Myocyte (in vitro differentiated cells): ENCODE data around the gene AMDHD1. TPM values are rescaled to one million over a fixed set of nuclear protein-coding genes. Genes with fewer than 3 reads are reported as not detected.
"Not testable (repeated sequence)": the region's sequence is repeated elsewhere in the genome, so short reads cannot be mapped to it uniquely, and the experiment has no call there.

ENCODE experiments used
- DNase-seq: peaks from one replicate; pipeline ENCODE4 v3.0.0-alpha.2; 2012; ENCODE audit warnings: low read depth
- total RNA-seq: library from RNA; depleted of rRNA; stranded (reverse); fragments of >200 nt; gene quantifications from 2 replicates; pipeline ENCODE4 v1.2.3, GENCODE V29; 2014

The AMDHD1 gene
- total RNA-seq, 1 donor from 2014 or later = 0.16 TPM

- DNase-seq = no peak
Observed at GRCh38 chr12:95962222-95962621, 19.1 kb downstream of the AMDHD1 start.

- no peak for DNase-seq
Observed at GRCh38 chr12:95963096-95963495, 20.0 kb downstream of the AMDHD1 start.

- DNase-seq = no peak
Observed at GRCh38 chr12:95966287-95966870, 23.2 kb downstream of the AMDHD1 start.

DNA sequence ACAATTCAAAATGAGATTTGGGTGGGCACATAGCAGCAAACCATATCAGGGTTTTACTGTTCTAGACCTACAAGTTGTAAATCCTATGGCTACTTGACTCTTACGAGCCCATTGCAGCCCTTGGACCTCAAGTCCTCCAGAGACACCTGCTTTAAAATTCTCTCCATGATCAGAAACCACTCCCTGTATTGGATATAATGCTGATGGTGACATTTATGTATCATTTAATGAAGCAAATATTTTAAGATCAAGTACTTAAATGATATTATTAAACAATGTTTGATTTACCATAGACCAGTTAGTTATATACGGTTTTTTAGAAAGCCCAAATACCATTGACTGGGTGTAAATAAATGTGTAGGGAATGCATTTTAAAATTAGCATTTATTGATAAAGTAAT lies 24.2 kb downstream of the AMDHD1 start:
- no peak for DNase-seq

GRCh38 chr12:95969116-95969515 lies 26.0 kb downstream of the AMDHD1 start:
- not testable (repeated sequence) for DNase-seq

DNA sequence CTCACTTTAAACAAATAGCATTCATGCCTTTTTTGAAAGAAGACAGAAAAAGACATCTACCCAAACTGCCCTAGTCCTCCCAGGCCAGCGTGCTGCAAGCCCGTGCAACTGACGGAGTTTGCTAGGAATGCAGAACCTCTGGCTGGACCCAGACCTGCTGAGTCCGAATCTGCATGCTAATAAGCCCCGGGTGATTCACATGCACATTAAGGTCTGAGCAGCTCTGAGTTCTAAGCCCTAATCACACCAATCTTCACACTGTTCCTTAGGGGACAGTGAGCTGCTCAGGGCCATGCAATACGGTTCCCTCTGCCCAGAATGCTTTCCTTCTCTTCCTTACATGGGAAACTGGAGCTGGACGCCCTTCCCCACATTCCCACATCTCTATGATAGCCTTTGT lies 27.8 kb downstream of the AMDHD1 start:
- DNase-seq = no peak

GRCh38 chr12:95972832-95973456 lies 29.8 kb downstream of the AMDHD1 start:
- DNase-seq = no peak

- no peak for DNase-seq
Observed at GRCh38 chr12:95974358-95974757, 31.2 kb downstream of the AMDHD1 start.

DNA sequence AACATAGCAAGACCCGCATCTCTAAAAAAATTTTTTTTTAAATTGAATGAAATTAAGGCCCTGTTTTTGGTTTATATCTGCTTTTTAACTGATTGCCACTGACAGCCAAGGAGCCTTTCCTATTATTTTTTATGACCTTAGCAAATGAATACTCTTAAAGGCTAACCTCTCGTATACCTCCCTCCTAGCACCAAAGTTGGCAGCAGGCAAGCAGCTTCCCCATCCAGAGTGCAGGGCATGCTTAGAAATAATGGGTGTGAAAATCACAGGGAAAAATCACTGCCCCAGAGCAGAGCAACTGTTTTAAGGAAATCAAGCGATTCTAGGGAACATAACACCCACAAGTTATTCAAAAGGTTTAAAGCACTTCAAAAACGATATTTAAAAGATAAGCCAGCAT lies 32.4 kb downstream of the AMDHD1 start:
- DNase-seq = no peak

GRCh38 chr12:95976416-95976832 lies 33.3 kb downstream of the AMDHD1 start:
- peak; percentile 25 for DNase-seq

DNA sequence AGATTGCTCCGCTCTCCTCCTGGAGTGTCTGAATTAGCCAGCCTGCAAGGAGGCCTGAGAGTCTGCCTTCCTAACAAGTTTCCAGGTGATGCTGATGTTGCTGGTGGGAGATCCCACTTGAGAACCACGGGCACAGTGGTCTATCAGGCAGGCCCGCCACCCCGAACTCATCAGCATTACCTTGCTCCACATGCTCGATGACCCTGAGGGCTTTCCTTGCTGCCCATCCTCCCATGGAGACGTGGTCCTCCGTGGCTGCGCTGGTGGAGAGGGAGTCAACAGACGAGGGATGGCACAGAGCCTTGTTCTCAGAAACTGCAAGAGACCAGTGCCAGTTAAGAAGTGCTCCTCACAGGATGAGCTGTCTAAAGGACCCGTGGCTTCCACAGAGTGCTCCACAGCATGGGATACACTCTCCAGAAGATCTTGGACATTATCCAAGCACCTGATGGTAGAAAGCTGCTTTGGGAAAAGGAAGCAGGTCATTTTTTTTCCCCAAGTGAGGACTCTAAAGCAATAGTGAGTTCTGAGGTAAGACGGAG lies 34.7 kb downstream of the AMDHD1 start:
- DNase-seq = no peak

- DNase-seq = no peak
Observed at GRCh38 chr12:95978351-95978750, 35.2 kb downstream of the AMDHD1 start.

- no peak for DNase-seq
Observed at GRCh38 chr12:95978774-95979173, 35.6 kb downstream of the AMDHD1 start.

DNA sequence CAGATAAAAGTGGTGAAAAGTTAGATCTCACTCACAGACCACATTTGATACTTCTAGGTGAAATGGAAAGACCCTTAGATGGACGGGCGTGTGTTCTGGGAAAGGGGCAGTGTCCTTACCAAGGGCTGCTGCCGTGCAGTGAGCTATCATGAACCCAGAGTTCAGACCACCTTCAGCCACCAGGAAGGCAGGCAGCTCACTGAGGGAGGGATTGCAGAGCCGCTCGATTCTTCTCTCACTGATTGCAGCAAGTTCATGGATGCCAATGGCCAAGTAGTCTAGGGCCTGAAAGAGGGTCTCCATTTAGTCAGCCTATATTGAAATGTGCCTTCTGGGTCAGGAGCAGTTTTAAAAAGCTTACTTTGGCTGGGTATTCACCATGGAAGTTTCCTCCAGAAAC lies 37.3 kb downstream of the AMDHD1 start:
- no peak for DNase-seq

DNA sequence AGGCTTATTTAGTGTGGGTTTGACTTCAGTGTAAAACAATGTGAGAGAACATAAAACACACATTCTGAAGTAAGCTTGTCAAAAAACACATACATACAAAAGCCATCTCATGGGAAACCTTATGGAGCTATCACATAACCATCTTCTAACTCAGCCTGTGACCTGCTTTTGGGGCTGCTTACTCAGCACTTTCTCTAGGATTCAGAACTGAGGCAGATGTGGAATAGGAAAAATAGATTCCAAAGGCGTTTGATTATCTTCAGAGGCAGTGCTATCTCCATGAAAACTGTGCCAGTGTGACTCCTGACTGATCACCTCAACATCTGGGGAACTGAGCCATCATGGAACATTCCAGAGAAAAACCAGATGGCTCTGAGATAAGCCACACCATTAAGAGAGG lies 39.5 kb downstream of the AMDHD1 start:
- no peak for DNase-seq

- DNase-seq = no peak
Observed at GRCh38 chr12:95984682-95985081, 41.6 kb downstream of the AMDHD1 start.

- DNase-seq = no peak
Observed at GRCh38 chr12:95986635-95987570, 43.8 kb downstream of the AMDHD1 start.

DNA sequence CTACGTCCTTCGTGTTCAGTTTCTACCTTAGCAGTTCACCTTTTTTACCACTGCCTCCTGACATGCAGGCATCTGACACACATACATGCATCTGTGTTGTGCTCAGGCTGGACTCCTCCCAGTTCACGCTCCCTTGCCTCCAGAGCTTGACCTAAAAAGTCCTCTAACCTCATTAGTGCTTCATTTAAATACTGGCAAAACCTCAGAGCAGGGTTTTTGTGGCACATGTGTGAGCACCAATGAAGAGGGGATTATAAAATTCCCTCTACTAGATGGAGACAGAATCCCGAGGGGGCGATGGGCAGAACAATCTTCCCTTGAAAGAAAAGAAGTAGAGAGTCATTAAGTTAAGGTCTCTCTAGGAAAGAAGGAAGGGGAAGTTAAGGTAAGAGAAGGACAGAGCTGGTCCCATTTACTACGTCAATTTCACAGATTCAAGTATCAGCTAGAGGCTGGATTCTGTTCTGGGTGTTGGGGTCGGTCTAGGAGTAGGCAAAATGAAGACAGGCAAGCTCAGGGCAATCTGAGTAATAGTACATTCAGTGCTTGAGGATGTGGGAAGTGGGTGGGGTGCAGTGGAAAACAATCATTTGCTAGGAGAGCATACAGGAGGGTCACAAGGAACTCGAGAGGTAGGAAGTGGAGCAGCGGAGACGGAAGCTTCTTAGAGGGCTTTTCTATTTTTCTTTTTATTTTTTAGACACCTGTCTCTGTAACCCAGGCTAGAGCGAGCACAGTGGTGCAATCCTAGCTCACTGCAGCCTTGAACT lies 45.6 kb downstream of the AMDHD1 start:
- no peak for DNase-seq

DNA sequence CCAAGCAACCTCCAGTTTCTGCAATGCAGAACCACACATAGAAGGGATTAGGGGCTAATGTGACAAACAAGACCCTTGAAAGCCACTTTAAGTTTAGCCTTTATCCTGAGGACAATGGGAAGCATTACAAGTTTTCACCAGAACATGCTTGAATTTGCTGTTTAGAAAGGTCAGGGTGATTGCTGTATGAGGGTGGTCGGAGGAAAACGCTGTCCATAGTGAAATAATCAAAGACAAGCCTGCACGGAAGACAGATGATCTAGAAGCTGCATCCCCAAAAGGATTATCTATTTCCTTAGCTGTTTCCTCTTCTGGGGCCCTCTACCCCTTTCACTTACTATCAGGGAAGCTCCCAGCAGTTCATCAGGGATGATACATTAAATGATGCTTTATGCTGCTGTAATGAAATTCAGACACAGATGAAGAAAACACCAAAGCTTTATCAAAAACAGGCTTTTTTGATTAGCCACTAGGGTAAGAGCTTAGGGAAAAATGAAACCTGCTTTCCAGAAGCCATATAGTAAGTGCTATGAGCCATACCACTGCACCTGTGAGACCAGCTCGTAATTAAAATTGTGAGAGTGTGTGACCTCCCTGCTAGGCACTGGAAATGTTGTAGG lies 46.5 kb downstream of the AMDHD1 start:
- no peak for DNase-seq

GRCh38 chr12:95990136-95990535 lies 47.0 kb downstream of the AMDHD1 start:
- no peak for DNase-seq

DNA sequence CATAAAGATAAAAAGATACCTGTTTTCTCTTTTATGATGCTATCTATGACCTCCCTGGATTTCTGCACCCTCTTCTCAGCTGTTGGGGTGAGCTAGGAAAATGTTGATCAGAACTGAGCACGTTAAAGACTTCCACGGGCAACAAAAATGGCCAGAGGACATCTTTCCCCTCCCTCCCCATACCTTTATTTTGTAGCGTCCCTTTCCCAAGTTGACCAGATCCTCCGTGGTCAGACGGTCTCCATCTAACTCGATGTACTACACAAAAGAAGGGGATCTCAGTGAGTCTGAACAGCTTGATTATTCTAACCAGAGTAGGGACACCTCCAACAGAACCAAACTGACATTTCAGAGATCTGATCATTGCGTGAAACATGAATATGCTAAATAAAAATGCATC lies 50.8 kb downstream of the AMDHD1 start:
- DNase-seq = no peak
